Erythroblast (primary cell): ENCODE results near the gene KL.

ENCODE experiments used
- GATA1 ChIP-seq: IDR thresholded peaks from 2 replicates; pipeline ENCODE4 v1.6.1; 2011; ENCODE audit warnings: low read depth, mild to moderate bottlenecking, control low read depth, low read length, moderate library complexity
- POLR2A ChIP-seq: IDR thresholded peaks from 2 replicates; pipeline ENCODE4 v1.6.1; 2011; ENCODE audit warnings: mild to moderate bottlenecking, low read length

DNA sequence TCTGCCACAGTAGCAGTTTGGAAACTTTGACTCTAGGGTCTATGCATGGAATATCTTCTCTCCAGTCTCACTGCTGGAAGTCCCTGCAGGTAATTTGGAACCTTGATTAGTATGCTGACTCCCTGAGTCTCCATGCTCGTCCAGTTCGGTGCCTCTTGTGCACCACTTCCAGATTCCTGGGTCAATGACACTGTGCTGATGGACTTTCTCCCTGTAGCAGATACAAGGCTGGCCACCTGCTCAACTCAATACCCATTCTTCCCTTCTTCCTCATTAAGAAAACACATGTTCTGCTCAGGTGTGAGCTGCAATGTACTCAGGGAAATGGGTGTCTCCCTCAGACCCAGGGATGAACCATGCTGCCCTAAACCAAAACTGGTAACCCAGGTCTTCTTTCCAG, 99.1 kb downstream of the KL start:
- TF ChIP-seq POLR2A (no peak), GATA1 (no peak)
